Mesangial cell (primary cell): ENCODE measurements around the gene UBE2H. TPM values are rescaled to one million over a fixed set of nuclear protein-coding genes. Genes with fewer than 3 reads are reported as not detected.

ENCODE experiments used
- total RNA-seq: library from RNA; depleted of rRNA; stranded (reverse); fragments of >200 nt; gene quantifications from 2 replicates; pipeline ENCODE4 v1.2.3, GENCODE V29; 2015

UBE2H gene
- 49.9 and 80.9 TPM in 2 replicates for total RNA-seq

GRCh38 chr7:129952653-129953560 is at the start of gene UBE2H:
Gene UBE2H (minus strand): TSS chr7:129952960. CDS start chr7:129952555, 405 bp downstream.

Other genes with a start within 250 kb of the UBE2H start
- gene ZC3HC1, start 98.4 kb upstream of the UBE2H start, total RNA-seq: 19.0 and 26.1 TPM in 2 replicates
- 13.9 and 16.6 TPM in 2 replicates for gene KLHDC10, start 117.6 kb upstream of the UBE2H start, total RNA-seq